Mesothelial cell of epicardium (in vitro differentiated cells): ENCODE results near the gene SEC14L5. TPM values are rescaled to one million over a fixed set of nuclear protein-coding genes. Genes with fewer than 3 reads are reported as not detected.
"Not testable (repeated sequence)": the region's sequence is repeated elsewhere in the genome, so short reads cannot be mapped to it uniquely, and the experiment has no call there.

ENCODE experiments used
- DNase-seq, 2 experiments: peaks; one replicate each; pipeline ENCODE4 v3.0.0; 2021; ENCODE audit warnings: low spot score in 2 of 2; ENCODE audit not compliant: unreplicated experiment in 2 of 2
- H3K27ac Mint-ChIP-seq: 2 replicates; pipeline ENCODE4 v1.8.0; 2021; ENCODE audit warnings: mixed read lengths
- H3K27me3 Mint-ChIP-seq: 2 replicates; pipeline ENCODE4 v1.8.0; 2021; ENCODE audit warnings: low read depth, mixed read lengths
- H3K36me3 Mint-ChIP-seq: 2 replicates; pipeline ENCODE4 v1.8.0; 2021; ENCODE audit warnings: mixed read lengths
- H3K4me1 Mint-ChIP-seq: 2 replicates; pipeline ENCODE4 v1.8.0; 2021; ENCODE audit warnings: mixed read lengths
- H3K4me3 Mint-ChIP-seq: 2 replicates; pipeline ENCODE4 v1.8.0; 2021; ENCODE audit warnings: mild to moderate bottlenecking, moderate library complexity, mixed read lengths
- H3K9me3 Mint-ChIP-seq: 2 replicates; pipeline ENCODE4 v1.8.0; 2021; ENCODE audit warnings: mixed read lengths
- CTCF ChIP-seq: fragments of 200-600 bp; sonication (generic); IDR thresholded peaks from one replicate; pipeline ENCODE4 v1.5.0; 2021; ENCODE audit warnings: antibody characterized with exemption; ENCODE audit not compliant: unreplicated experiment
- total RNA-seq: library from RNA; stranded (reverse); gene quantifications from 3 replicates; pipeline ENCODE4 v1.2.1, GENCODE V29; 2021

Gene SEC14L5
- total RNA-seq, 1 donor from 2014 or later = 0.13 TPM

- no peak for TF ChIP-seq CTCF
- H3K4me3 Mint-ChIP-seq = peak overlapping the region; percentile 30
- peak overlapping the region; percentile 97 for H3K27ac Mint-ChIP-seq
- H3K27me3 Mint-ChIP-seq = no peaks in the 10 kb centered on the region
- DNase-seq = no peak
- H3K4me1 Mint-ChIP-seq = peaks cover 27% of the 10 kb centered on the region
- peaks cover 7% of the 10 kb centered on the region for H3K9me3 Mint-ChIP-seq
- peaks cover 18% of the 10 kb centered on the region for H3K36me3 Mint-ChIP-seq
Observed at GRCh38 chr16:4925293-4925607, 32.9 kb upstream of the SEC14L5 start.

DNA sequence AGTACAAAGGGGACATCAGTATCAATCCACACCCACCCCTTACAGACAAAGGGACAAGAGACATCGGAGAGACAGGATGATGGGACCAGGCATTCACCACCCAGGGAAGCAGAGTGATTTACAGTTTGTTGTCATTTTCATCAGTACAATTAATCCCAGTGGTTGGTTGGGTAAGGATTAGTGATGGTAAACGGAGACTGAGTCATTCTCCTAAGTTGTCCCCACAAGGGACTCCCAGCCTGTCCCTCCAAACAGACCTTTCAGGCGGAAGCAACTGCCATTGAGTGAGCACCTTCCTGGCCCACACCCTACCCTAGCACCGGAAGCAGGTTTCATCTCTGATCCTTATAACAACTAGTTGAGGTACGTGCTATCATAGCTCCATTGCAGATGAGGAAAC, 32.3 kb upstream of the SEC14L5 start:
- Mint-ChIP-seq H3K4me3 (no peak overlapping the region), H3K27ac (peak overlapping the region; percentile 97), H3K9me3 (peaks cover 7% of the 10 kb centered on the region), H3K36me3 (peaks cover 18% of the 10 kb centered on the region), H3K4me1 (peaks cover 27% of the 10 kb centered on the region), H3K27me3 (no peaks in the 10 kb centered on the region)
- no peak for TF ChIP-seq CTCF
- DNase-seq = no peak

GRCh38 chr16:4926928-4927327, 31.2 kb upstream of the SEC14L5 start:
- no peak for DNase-seq
- Mint-ChIP-seq H3K4me3 (no peak overlapping the region), H3K27me3 (no peaks in the 10 kb centered on the region), H3K9me3 (peaks cover 7% of the 10 kb centered on the region), H3K4me1 (peaks cover 27% of the 10 kb centered on the region), H3K27ac (no peak overlapping the region), H3K36me3 (peaks cover 18% of the 10 kb centered on the region)
- TF ChIP-seq CTCF = no peak

DNA sequence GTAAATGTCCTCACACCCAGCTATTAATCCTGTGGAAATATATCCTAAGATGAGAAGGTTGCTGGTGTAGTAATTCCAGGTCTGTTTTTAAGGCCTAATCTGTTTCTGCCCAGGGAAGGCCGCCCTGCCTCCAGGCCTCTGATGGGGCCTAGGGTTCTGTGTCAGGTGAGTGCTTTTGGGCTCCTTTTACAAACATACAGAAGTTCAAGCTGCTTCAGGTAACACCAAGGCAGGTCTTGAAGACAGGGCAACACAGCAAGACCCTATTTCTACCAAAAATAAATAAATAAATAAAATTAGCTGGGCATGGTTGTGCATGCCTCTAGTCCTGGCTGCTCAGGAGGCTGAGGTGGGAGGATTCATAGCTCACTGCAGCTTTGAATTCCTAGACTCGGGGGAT, 30.5 kb upstream of the SEC14L5 start:
- Mint-ChIP-seq H3K36me3 (peaks cover 18% of the 10 kb centered on the region), H3K27me3 (no peaks in the 10 kb centered on the region), H3K4me1 (peaks cover 24% of the 10 kb centered on the region), H3K27ac (no peak overlapping the region), H3K4me3 (no peak overlapping the region), H3K9me3 (peaks cover 7% of the 10 kb centered on the region)
- no peak for DNase-seq
- no peak for TF ChIP-seq CTCF

DNA sequence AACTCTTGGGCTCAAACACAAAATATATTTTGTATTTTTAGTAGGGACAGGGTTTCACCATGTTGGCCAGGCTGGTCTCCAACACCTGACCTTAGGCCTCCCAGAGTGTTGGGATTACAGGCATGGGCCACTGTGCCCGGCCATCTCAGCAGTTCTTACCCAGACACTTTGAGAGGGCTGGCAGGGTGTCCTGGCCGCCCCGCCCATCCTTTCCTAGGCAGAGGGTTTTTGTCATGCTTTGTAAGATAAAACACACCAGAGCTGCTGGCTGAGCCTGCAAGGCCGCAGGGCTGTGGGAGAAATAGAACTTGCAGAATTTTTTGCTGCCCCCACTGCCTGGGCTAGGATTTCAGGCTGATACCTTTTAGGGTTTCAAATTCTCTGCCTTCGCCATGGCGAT, 29.9 kb upstream of the SEC14L5 start:
- H3K9me3 Mint-ChIP-seq = peaks cover 7% of the 10 kb centered on the region
- H3K4me3 Mint-ChIP-seq = no peak overlapping the region
- TF ChIP-seq CTCF = no peak

GRCh38 chr16:4929619-4930018, 28.5 kb upstream of the SEC14L5 start:
- H3K4me3 Mint-ChIP-seq, H3K27ac Mint-ChIP-seq, DNase-seq, H3K9me3 Mint-ChIP-seq, H3K27me3 Mint-ChIP-seq: not testable (repeated sequence)
- Mint-ChIP-seq H3K4me1 (peaks cover 12% of the 10 kb centered on the region), H3K36me3 (peaks cover 18% of the 10 kb centered on the region)

More for the DNA sequence above, 29.9 kb upstream of the SEC14L5 start:
- no peaks in the 10 kb centered on the region for H3K27me3 Mint-ChIP-seq
- peaks cover 19% of the 10 kb centered on the region for H3K4me1 Mint-ChIP-seq
- H3K36me3 Mint-ChIP-seq = peaks cover 18% of the 10 kb centered on the region
- DNase-seq = no peak
- H3K27ac Mint-ChIP-seq = no peak overlapping the region
